ENCODE measurements around the gene CEP70. TPM values are rescaled to one million over a fixed set of nuclear protein-coding genes. Genes with fewer than 3 reads are reported as not detected.

CEP70 gene
- total RNA-seq, result 10 to 100 TPM; 18.3 to 18.6 TPM

GRCh38 chr3:138594150-138594934 lies at the start of gene CEP70:
Gene CEP70, minus strand, starts transcription at chr3:138594260. Its CDS starts 21,333 bp downstream, at chr3:138572927.

GRCh38 chr3:138608322-138609135 lies 14.5 kb upstream of the CEP70 start, which contains the start of gene FAIM:
Gene FAIM, plus strand, starts transcription at chr3:138608771. Its CDS starts 10,956 bp downstream, at chr3:138619727.

Other genes starting within 250 kb of the CEP70 start
- gene MRAS, start 245.7 kb downstream of the CEP70 start, total RNA-seq, result not detected
- gene ESYT3, start 159.6 kb downstream of the CEP70 start, total RNA-seq, result under 1 TPM; 0.22 to 0.53 TPM
- 1 to 10 TPM; 2.5 to 3.3 TPM for gene FAIM, start 14.5 kb upstream of the CEP70 start, total RNA-seq
- 10 to 100 TPM; 11.9 to 14.4 TPM for gene PIK3CB, start 240.7 kb upstream of the CEP70 start, total RNA-seq

Measured in activated naive CD4-positive, alpha-beta T cell treated with anti-CD3 and anti-CD28 coated beads, Interleukin-2, amount 10 ng/mL, durations not matched to agents 5 hours and 36 hours (primary cell).